Skeletal muscle satellite cell (primary cell): ENCODE results near the gene WWOX.

Experiments used
- H3K27me3 ChIP-seq: 2 replicates; pipeline ENCODE4 v1.7.0; 2013; ENCODE audit warnings: low read length; ENCODE audit not compliant: control insufficient read depth, insufficient read depth
- H3K36me3 ChIP-seq: 2 replicates; pipeline ENCODE4 v1.7.0; 2013; ENCODE audit warnings: mild to moderate bottlenecking, control low read depth, low read length; ENCODE audit not compliant: insufficient read depth
- H3K4me1 ChIP-seq: 2 replicates; pipeline ENCODE4 v1.7.0; 2013; ENCODE audit warnings: low read length; ENCODE audit not compliant: control insufficient read depth, insufficient read depth
- H3K4me2 ChIP-seq: 2 replicates; pipeline ENCODE4 v1.7.0; 2013; ENCODE audit warnings: mild to moderate bottlenecking, low read length
- H3K4me3 ChIP-seq: 2 replicates; pipeline ENCODE4 v1.7.0; 2013; ENCODE audit warnings: low read length
- H3K9ac ChIP-seq: 2 replicates; pipeline ENCODE4 v1.7.0; 2013; ENCODE audit warnings: mild to moderate bottlenecking, low read depth, low read length, moderate library complexity
- H3K9me3 ChIP-seq: replicated peaks from 2 replicates; pipeline ENCODE4 v1.7.0; 2013; ENCODE audit warnings: mild to moderate bottlenecking, control low read depth, low read length

WWOX gene

GRCh38 chr16:78788276-78788675 lies 688.8 kb downstream of the WWOX start:
- Histone ChIP-seq H3K4me1 (no peaks in the 10 kb centered on the region), H3K9ac (no peak overlapping the region), H3K4me2 (no peak overlapping the region), H3K36me3 (no peaks in the 10 kb centered on the region), H3K9me3 (peaks cover 5% of the 10 kb centered on the region), H3K27me3 (no peaks in the 10 kb centered on the region), H3K4me3 (no peak overlapping the region)

- Histone ChIP-seq H3K9ac (no peak overlapping the region), H3K36me3 (no peaks in the 10 kb centered on the region), H3K4me2 (no peak overlapping the region), H3K9me3 (peaks cover 1% of the 10 kb centered on the region), H3K27me3 (no peaks in the 10 kb centered on the region), H3K4me3 (no peak overlapping the region), H3K4me1 (no peaks in the 10 kb centered on the region)
Measured at GRCh38 chr16:78788696-78789095, 689.2 kb downstream of the WWOX start.

GRCh38 chr16:78789561-78789960 lies 690.1 kb downstream of the WWOX start:
- H3K36me3 ChIP-seq: no peaks in the 10 kb centered on the region
- no peak overlapping the region for H3K4me3 ChIP-seq
- H3K9me3 ChIP-seq: no peaks in the 10 kb centered on the region
- H3K27me3 ChIP-seq: no peaks in the 10 kb centered on the region
- no peak overlapping the region for H3K4me2 ChIP-seq
- no peak overlapping the region for H3K9ac ChIP-seq
- no peaks in the 10 kb centered on the region for H3K4me1 ChIP-seq

GRCh38 chr16:78791011-78791410 lies 691.6 kb downstream of the WWOX start:
- Histone ChIP-seq H3K4me3 (no peak overlapping the region), H3K9me3 (no peaks in the 10 kb centered on the region), H3K4me2 (no peak overlapping the region), H3K36me3 (no peaks in the 10 kb centered on the region), H3K27me3 (no peaks in the 10 kb centered on the region), H3K9ac (no peak overlapping the region), H3K4me1 (no peaks in the 10 kb centered on the region)

- Histone ChIP-seq H3K4me2 (no peak overlapping the region), H3K9ac (no peak overlapping the region), H3K36me3 (no peaks in the 10 kb centered on the region), H3K4me1 (no peaks in the 10 kb centered on the region), H3K9me3 (no peaks in the 10 kb centered on the region), H3K27me3 (no peaks in the 10 kb centered on the region), H3K4me3 (no peak overlapping the region)
Measured at GRCh38 chr16:78791926-78792325, 692.5 kb downstream of the WWOX start.

GRCh38 chr16:78792952-78793351 lies 693.5 kb downstream of the WWOX start:
- Histone ChIP-seq H3K9ac (no peak overlapping the region), H3K9me3 (no peaks in the 10 kb centered on the region), H3K27me3 (no peaks in the 10 kb centered on the region), H3K4me1 (no peaks in the 10 kb centered on the region), H3K4me2 (no peak overlapping the region), H3K4me3 (no peak overlapping the region), H3K36me3 (no peaks in the 10 kb centered on the region)

- H3K9me3 ChIP-seq: no peaks in the 10 kb centered on the region
- H3K4me1 ChIP-seq: no peaks in the 10 kb centered on the region
- H3K9ac ChIP-seq: no peak overlapping the region
- H3K4me2 ChIP-seq: no peak overlapping the region
- no peaks in the 10 kb centered on the region for H3K36me3 ChIP-seq
- no peak overlapping the region for H3K4me3 ChIP-seq
- no peaks in the 10 kb centered on the region for H3K27me3 ChIP-seq
Measured at GRCh38 chr16:78794581-78795250, 695.3 kb downstream of the WWOX start.

GRCh38 chr16:78795433-78795832 lies 696.0 kb downstream of the WWOX start:
- Histone ChIP-seq H3K9ac (no peak overlapping the region), H3K36me3 (no peaks in the 10 kb centered on the region), H3K4me3 (no peak overlapping the region), H3K9me3 (no peaks in the 10 kb centered on the region), H3K27me3 (no peaks in the 10 kb centered on the region), H3K4me1 (no peaks in the 10 kb centered on the region), H3K4me2 (no peak overlapping the region)

- no peaks in the 10 kb centered on the region for H3K27me3 ChIP-seq
- no peak overlapping the region for H3K4me3 ChIP-seq
- no peak overlapping the region for H3K4me2 ChIP-seq
- no peaks in the 10 kb centered on the region for H3K9me3 ChIP-seq
- no peaks in the 10 kb centered on the region for H3K4me1 ChIP-seq
- H3K9ac ChIP-seq: no peak overlapping the region
- no peaks in the 10 kb centered on the region for H3K36me3 ChIP-seq
Measured at GRCh38 chr16:78796221-78796866, 696.9 kb downstream of the WWOX start.

GRCh38 chr16:78799429-78799828 lies 700.0 kb downstream of the WWOX start:
- Histone ChIP-seq H3K27me3 (no peaks in the 10 kb centered on the region), H3K4me1 (no peaks in the 10 kb centered on the region), H3K4me3 (no peak overlapping the region), H3K9me3 (no peaks in the 10 kb centered on the region), H3K36me3 (no peaks in the 10 kb centered on the region), H3K4me2 (no peak overlapping the region), H3K9ac (no peak overlapping the region)

- Histone ChIP-seq H3K27me3 (no peaks in the 10 kb centered on the region), H3K9me3 (no peaks in the 10 kb centered on the region), H3K4me1 (no peaks in the 10 kb centered on the region), H3K36me3 (no peaks in the 10 kb centered on the region), H3K4me2 (no peak overlapping the region), H3K9ac (no peak overlapping the region), H3K4me3 (no peak overlapping the region)
Measured at GRCh38 chr16:78800523-78800922, 701.1 kb downstream of the WWOX start.
